H1 (cell line): ENCODE data around the gene CFAP206. TPM values are rescaled to one million over a fixed set of nuclear protein-coding genes. Genes with fewer than 3 reads are reported as not detected.

Source experiments
- BRCA1 ChIP-seq: IDR thresholded peaks from 2 replicates; pipeline ENCODE4 v1.6.1; 2012; ENCODE audit warnings: low read depth, low read length, improper control_type of control experiment
- polyA plus RNA-seq, 7 experiments: library from polyadenylated mRNA; depleted of rRNA in 3 of 7; stranded (reverse) in 5 of 7; unstranded in 2 of 7; fragments of >200 nt in 5 of 7; fragments of 200-250 nt in 2 of 7; gene quantifications; 1 replicate in 5 of 7; 2 replicates in 1 of 7; 4 replicates in 1 of 7; pipeline versions ENCODE4 v1.2.1 to v1.2.3, GENCODE V29; 2011 to 2013; ENCODE audit warnings: missing spikeins in 2 of 7, mixed read lengths in 2 of 7
- total RNA-seq: library from RNA; stranded (reverse); fragmentation: NEBNext Ultra II Directional; extraction: Animal tissue kit (Norgen Biotek cat#: 25700); gene quantifications from 2 replicates; pipeline ENCODE4 v1.2.1, GENCODE V29; 2021

The CFAP206 gene
- total and polyA plus RNA-seq, 2 of the 8 experiments (the other 6 are each of a cell fraction or from before 2014, with no cell fraction given): not detected

DNA sequence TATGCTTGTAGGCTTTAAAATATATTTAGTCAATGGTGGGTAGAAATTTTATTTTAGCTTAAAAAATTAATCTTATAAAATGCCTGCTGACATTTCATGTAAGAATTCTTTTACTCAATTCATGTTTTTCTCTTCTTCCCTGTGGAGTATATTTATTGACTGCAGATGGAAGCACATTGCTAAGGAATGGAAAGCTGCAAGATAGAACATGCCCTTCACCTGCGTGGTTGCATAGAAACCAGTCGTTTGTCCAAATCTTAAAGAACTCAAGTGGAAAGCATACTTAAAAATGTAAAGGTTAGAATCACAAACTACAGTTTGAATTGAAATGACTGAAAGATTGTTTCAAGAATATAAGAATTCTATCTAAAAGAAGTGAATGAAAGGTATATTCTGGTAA, 32.5 kb upstream of the CFAP206 start (continued):
- TF ChIP-seq BRCA1: no peak
